Body of pancreas (tissue), 4 donors: ENCODE data around the gene PRDX2.
A peak's percentile ranks its signal among the peaks of the same experiment; 100 is the strongest.

Experiments used
- CTCF ChIP-seq, 7 experiments: fragments of 450-650 bp in 4 of 7; fragments of 200-600 bp in 3 of 7; sonication (generic) in 3 of 7; IDR thresholded peaks; one replicate each; pipeline ENCODE4 v1.5.1; 2016 to 2019; ENCODE audit warnings: antibody characterized with exemption in 7 of 7
- POLR2A ChIP-seq, 3 donors: fragments of 450-650 bp; IDR thresholded peaks; one replicate each; pipeline ENCODE4 v1.6.1; 2016; ENCODE audit warnings: antibody characterized with exemption in 3 of 3, mild to moderate bottlenecking in 2 of 3

- TF ChIP-seq CTCF (IDR thresholded peaks at IDR 0.05) = no peak
- peak; percentile 81 to 96 (median 86) for TF ChIP-seq POLR2A (IDR thresholded peaks at IDR 0.05)
These were observed 11.5 kb downstream of the PRDX2 start for GRCh38 chr19:12789904-12790619.
